HG02798 (cell line): ENCODE measurements around the gene APBA2.

Source experiments
- ATAC-seq: cut with Tn5 transposase; IDR thresholded peaks from one replicate; pipeline ENCODE4 v1.9.1; 2021; ENCODE audit warnings: mild to moderate bottlenecking; ENCODE audit not compliant: unreplicated experiment, poor library complexity

The APBA2 gene

GRCh38 chr15:28953573-28954195, 67.9 kb downstream of the APBA2 start:
- no peak for ATAC-seq

DNA sequence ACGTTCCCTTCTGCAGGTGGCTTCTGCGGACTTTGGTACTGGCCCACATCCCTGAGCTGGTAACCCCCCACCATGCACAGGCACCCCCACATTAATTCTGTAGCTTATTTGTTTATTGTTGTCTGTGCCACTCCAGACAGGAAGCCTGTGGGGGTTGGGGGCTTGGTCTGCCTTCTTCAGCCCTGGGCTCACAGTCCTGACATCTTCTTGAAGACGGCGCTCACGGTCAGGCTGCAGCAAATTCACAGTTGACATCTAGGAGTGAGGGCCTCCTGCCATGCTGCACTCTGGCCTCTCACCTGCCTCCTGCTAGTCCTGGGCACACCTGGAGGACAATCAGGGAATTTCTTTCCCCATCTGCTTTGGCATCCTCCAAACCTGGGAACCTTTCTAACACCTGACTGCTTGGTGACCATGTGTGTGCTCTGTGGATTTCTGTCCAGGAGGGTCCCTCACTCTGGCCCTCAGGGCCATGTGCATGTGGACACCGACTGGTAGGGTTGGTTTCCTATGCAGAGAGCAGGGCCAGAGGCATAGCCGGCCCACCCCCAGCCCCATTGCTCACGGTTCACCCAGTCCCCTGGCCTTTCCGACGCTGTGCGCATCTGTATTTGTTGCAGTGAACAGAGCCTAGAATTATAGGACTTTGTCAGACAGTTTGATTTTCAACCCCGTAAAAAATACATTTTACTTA, 68.8 kb downstream of the APBA2 start:
- no peak for ATAC-seq

- ATAC-seq: no peak
Measured at GRCh38 chr15:28955160-28955992, 69.6 kb downstream of the APBA2 start.

- ATAC-seq: no peak
Measured at GRCh38 chr15:28955993-28956421, 70.2 kb downstream of the APBA2 start.

DNA sequence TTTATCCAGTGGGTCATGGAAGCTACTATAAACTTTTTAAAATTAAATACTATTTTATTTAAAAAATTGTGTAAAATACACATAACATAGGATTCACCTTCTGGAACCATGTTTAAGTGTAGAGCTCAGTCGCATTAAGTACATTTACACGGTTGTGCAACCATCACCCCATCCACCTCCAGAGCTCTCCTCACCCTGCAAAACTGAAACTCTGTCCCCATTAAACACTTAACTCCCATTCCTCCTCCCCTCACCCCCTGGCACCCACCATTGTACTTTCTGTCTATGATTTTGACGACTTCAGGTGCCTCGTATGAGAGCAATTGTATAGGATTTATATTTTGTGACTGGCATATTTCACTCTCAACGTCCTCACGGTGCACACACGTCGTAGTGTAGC, 70.7 kb downstream of the APBA2 start:
- no peak for ATAC-seq

GRCh38 chr15:28957606-28958498, 72.1 kb downstream of the APBA2 start:
- ATAC-seq: no peak

- ATAC-seq: no peak
Measured at GRCh38 chr15:28959326-28959725, 73.6 kb downstream of the APBA2 start.

- no peak for ATAC-seq
Measured at GRCh38 chr15:28960979-28961378, 75.2 kb downstream of the APBA2 start.

- ATAC-seq: no peak
Measured at GRCh38 chr15:28961391-28961790, 75.6 kb downstream of the APBA2 start.

- peak; percentile 48 for ATAC-seq
Measured at GRCh38 chr15:28962851-28963710, 77.3 kb downstream of the APBA2 start.

DNA sequence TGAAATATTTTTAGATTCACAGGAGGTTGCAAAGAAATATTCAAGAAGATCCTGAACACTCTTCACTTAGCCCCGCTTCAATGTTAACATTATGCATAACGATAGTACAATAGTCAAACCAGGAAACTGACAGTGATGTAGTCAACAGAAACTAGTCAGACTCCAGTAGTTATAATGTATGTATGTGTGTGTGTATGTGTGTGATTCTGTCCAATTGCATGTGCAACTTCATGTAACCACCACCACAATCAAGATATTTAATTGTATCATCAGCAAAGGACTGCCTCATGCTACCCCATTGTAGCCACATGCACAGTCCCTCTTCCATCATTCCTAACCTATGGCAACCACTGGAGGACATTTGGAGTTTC, 77.9 kb downstream of the APBA2 start:
- peak; percentile 47 for ATAC-seq

DNA sequence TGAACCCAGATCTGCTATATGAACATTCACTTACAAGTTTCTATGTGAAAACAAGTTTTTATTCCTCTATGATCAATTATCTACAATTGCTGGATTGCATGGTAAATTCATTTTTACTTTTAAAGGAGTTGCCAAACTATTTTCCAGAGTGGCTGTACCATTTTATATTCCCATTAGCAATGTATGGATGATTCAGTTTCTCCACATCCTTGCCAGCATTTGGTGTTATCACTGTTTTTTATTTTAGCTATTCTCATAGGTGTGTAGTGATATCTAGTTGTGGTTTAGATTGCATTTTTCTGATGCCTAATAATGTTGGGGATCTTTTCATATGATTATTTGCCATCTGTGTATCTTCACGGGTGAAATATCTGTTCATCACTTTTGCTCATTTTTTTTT, 78.3 kb downstream of the APBA2 start:
- ATAC-seq: no peak

DNA sequence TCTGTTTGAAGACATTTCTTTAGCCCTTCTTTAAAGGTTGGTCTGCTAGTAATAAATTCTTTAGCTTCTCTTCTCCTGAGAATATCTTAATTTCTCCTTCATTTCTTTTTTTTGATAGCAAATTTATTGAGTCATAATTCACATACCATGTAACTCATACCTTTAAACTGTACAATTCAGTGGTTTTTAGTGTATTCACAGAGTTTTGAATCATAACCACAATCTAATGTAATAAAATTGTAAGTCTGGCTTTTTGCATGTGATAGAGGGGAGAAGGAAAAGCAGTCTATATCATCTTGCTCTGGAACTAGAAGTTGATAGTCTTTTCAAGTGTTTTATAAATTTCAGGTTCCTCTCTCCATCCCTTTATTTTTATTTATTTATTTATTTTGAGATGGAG, 81.3 kb downstream of the APBA2 start:
- no peak for ATAC-seq

DNA sequence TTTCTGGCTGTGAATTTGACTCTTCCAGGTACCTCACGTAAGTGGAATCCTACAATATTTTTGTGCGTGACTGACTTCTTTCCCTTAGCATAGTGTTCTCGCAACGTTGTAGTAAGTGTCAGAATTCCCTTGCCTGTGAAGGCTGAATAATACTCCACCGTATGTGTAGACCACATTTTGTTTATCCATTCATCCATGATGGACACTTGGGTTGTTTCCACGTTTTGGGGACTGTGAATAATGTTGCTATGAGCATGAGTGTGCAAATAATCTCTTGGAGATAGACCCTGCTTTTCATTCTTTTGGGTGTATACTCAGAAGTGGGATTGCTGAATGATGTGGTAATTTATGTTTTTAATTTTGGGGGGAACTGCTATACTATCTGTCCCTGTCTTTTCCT, 82.2 kb downstream of the APBA2 start:
- no peak for ATAC-seq

- no peak for ATAC-seq
Measured at GRCh38 chr15:28969511-28970085, 83.8 kb downstream of the APBA2 start.

DNA sequence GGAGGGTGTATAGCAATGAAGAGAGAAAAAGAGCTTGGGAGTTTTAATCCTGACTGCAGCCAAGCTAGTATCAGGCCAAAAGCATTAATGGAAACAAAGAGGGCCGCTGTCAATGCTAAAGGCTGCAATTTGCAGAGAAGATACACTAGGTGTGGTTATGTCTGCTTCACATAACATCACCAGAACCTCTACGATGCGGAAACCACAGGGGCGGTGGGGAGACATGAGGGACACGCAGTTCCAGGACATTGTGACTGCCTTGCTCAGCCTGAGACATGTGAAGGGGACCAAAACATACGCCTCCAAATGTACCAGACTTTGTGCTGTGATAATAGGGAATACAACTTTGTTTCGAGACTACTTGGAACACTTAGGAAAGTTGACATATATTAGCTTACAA, 88.4 kb downstream of the APBA2 start:
- ATAC-seq: no peak

DNA sequence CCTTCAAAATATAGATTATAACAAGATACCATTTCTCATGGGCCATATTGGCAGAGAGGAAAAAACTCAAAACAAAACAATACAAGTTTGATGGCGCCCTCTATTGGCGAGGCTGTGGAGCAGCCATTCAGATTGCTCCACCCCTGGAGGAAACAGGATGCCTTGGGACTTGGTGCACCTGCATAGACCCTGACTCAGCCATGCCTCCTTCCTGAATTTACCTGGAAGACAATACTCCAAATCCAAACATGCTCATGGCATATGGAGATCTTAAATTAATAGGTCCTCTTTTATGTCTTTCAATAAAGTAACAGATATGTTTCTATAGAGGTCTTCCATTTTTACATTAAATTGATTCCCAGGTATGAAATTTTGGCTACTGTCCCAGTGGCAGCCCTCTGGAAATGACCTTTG, 90.0 kb downstream of the APBA2 start:
- no peak for ATAC-seq

DNA sequence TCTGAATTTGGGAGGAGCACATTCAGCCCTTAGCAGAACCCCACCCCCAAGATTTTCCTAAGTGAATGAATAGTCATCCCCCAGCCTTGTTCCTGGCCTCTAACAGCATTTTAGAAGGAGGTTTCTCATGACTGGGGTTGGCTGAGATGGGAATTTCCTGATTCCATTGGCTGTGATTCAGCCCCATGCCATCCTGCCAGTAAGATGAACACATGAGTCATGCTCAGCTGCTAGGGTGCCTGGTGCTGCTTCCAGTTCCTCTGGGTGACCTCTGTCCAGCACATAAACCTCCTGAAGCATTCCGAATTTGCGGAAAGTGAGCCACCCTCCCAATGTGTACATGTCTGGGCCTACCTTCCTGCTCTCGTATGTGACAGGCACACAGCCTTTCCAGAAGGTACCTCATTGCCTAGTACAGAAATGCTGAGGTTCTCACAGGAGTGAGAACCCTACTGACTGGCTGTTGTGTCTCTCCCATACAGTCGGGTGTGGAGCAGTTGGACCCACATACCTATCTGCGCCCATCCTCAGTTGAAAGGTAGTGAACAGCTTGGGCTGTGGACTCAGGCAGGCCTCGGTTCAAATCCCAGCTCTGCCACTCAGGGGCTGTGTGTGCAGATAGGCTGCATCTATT, 91.7 kb downstream of the APBA2 start:
- no peak for ATAC-seq

DNA sequence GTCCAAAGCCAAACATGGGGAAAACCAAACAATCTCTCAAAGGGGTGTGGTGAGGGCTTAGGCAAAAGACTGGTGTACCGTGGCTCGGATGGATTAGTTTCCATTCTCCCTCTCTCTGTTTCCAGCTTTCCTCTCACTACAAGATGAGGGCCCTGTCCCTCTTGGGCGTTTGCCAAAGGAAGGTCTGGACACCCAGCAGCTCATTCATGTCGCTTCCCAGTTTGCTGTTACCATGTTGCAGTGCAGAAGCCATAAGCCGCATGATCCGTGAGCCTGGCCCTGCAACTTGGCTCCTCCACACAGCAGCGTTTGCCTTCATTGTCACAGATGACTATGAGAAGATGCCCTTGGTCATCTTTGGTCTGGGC, 92.2 kb downstream of the APBA2 start:
- ATAC-seq: no peak
